Left ventricle myocardium inferior (tissue), 1 donor: Measurements from ENCODE around the gene ADAMTS12. TPM values are rescaled to one million over a fixed set of nuclear protein-coding genes. Genes with fewer than 3 reads are reported as not detected.
"Not testable (repeated sequence)": the region's sequence is repeated elsewhere in the genome, so short reads cannot be mapped to it uniquely, and the experiment has no call there.

ENCODE experiments used
- DNase-seq: peaks from one replicate; pipeline ENCODE4 v3.0.0-alpha.2; 2020
- H3K27ac ChIP-seq: fragments of 200-600 bp; replicated peaks from 2 replicates; pipeline ENCODE4 v1.8.0; 2021
- H3K27me3 ChIP-seq: fragments of 200-600 bp; 2 replicates; pipeline ENCODE4 v1.8.0; 2021; ENCODE audit warnings: low read depth
- H3K36me3 ChIP-seq: fragments of 200-600 bp; 2 replicates; pipeline ENCODE4 v1.8.0; 2021
- H3K4me1 ChIP-seq: fragments of 200-600 bp; 2 replicates; pipeline ENCODE4 v1.8.0; 2021
- H3K4me3 ChIP-seq: fragments of 200-600 bp; 2 replicates; pipeline ENCODE4 v1.8.0; 2021; ENCODE audit warnings: mild to moderate bottlenecking, moderate library complexity
- H3K9me3 ChIP-seq: fragments of 200-600 bp; replicated peaks from 2 replicates; pipeline ENCODE4 v1.8.0; 2021
- CTCF ChIP-seq: fragments of 200-600 bp; IDR thresholded peaks from 2 replicates; pipeline ENCODE4 v1.8.0; 2021; ENCODE audit warnings: antibody characterized with exemption, mild to moderate bottlenecking, borderline replicate concordance
- intact Hi-C: fragments of 100-400 bp; cut with micrococcal nuclease; formaldehyde crosslinking; loops from one replicate; pipeline ENCODE4 v1.11.0; 2022
- total RNA-seq: library from RNA; stranded (reverse); fragmentation: NEBNext Ultra II Directional; extraction: Animal tissue kit (Norgen Biotek cat#: 25700); gene quantifications from one replicate; pipeline ENCODE4 v1.2.1, GENCODE V29; 2021
- donor health status: DM: no; HTN: yes; CAD: no; lungs with severe emphysema.

Gene ADAMTS12
- total RNA-seq, 1 donor from 2014 or later: 0.85 TPM

GRCh38 chr5:33558489-33558888, 333.3 kb downstream of the ADAMTS12 start:
- no peak for TF ChIP-seq CTCF
- intact Hi-C loops: no loop called here
- Histone ChIP-seq H3K9me3 (no peaks in the 10 kb centered on the region), H3K4me3 (no peak overlapping the region), H3K27me3 (no peaks in the 10 kb centered on the region), H3K27ac (no peak overlapping the region), H3K4me1 (peaks cover 12% of the 10 kb centered on the region), H3K36me3 (no peaks in the 10 kb centered on the region)
- no peak for DNase-seq

DNA sequence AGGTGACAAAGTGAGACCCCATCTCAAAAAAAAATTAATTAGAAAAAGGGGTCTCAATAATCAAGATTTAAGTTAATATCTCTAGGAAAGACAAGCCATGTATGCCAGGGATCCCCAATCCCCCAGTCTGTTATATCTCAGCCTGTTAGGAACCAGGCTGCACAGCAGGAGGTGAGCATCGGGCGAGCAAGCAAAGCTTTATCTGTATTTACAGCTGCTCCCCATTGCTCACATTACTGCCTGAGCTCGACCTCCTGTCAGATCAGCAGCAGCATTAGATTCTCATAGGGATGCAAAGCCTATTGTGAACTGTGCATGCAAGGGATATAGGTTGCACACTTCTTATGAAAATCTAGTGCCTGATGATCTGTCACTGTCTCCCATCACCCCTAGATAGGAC, 334.2 kb downstream of the ADAMTS12 start:
- no peak for DNase-seq
- TF ChIP-seq CTCF: no peak
- Histone ChIP-seq H3K27me3 (no peaks in the 10 kb centered on the region), H3K9me3 (peaks cover 6% of the 10 kb centered on the region), H3K27ac (no peak overlapping the region), H3K4me3 (no peak overlapping the region), H3K36me3 (no peaks in the 10 kb centered on the region), H3K4me1 (peaks cover 7% of the 10 kb centered on the region)
- intact Hi-C loops: no loop called here

- Histone ChIP-seq H3K36me3 (no peaks in the 10 kb centered on the region), H3K27me3 (no peaks in the 10 kb centered on the region), H3K4me1 (peaks cover 7% of the 10 kb centered on the region), H3K27ac (no peak overlapping the region), H3K4me3 (no peak overlapping the region), H3K9me3 (peaks cover 14% of the 10 kb centered on the region)
- no peak for DNase-seq
- intact Hi-C loops: no loop called here
- no peak for TF ChIP-seq CTCF
These were observed 335.2 kb downstream of the ADAMTS12 start for GRCh38 chr5:33556330-33557328.

GRCh38 chr5:33549982-33550567, 341.7 kb downstream of the ADAMTS12 start:
- intact Hi-C loops: no loop called here
- no peak for TF ChIP-seq CTCF
- no peaks in the 10 kb centered on the region for H3K36me3 ChIP-seq
- DNase-seq: no peak
- no peaks in the 10 kb centered on the region for H3K4me1 ChIP-seq
- H3K27me3 ChIP-seq: no peaks in the 10 kb centered on the region
- H3K4me3 ChIP-seq: no peak overlapping the region
- no peak overlapping the region for H3K27ac ChIP-seq
- peaks cover 18% of the 10 kb centered on the region for H3K9me3 ChIP-seq

DNA sequence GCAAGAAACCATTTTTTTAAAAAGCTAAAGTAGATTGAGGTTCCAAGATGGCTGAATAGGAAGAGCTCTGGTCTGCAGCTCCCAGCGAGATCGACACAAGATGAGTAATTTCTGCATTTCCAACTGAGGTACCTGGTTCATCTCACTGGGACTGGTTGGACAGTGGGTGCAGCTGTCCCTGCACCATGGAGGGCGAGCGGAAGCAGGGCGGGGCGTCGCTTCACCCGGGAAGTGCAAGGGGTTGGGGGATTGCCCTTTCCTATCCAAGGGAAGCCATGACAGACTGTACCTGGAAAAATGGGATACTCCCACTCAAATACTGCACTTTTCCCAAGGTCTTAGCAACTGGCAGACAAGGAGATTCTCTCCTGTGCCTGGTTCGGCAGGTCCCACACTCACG, 352.0 kb downstream of the ADAMTS12 start:
- H3K9me3 ChIP-seq, H3K27me3 ChIP-seq, DNase-seq, intact Hi-C loops, H3K27ac ChIP-seq, H3K4me1 ChIP-seq, H3K36me3 ChIP-seq, H3K4me3 ChIP-seq: not testable (repeated sequence)

GRCh38 chr5:33539212-33539611, 352.6 kb downstream of the ADAMTS12 start:
- no peak overlapping the region for H3K27ac ChIP-seq
- H3K9me3 ChIP-seq: peaks cover under 1% of the 10 kb centered on the region
- DNase-seq: no peak
- no peak for TF ChIP-seq CTCF
- peaks cover 6% of the 10 kb centered on the region for H3K4me1 ChIP-seq
- intact Hi-C loops: no loop called here
- no peaks in the 10 kb centered on the region for H3K27me3 ChIP-seq
- H3K36me3 ChIP-seq: no peaks in the 10 kb centered on the region
- H3K4me3 ChIP-seq: no peak overlapping the region
